K562 (cell line): ENCODE results near the gene ARHGAP42. TPM values are rescaled to one million over a fixed set of nuclear protein-coding genes. Genes with fewer than 3 reads are reported as not detected.
A peak's percentile ranks its signal among the peaks of the same experiment; 100 is the strongest.

Experiments used
- CAMTA2 ChIP-seq: fragments of 250-450 bp; sonication (Bioruptor Pico); conservative IDR thresholded peaks from 2 replicates; pipeline ENCODE4 v1.5.1; 2022
- LEF1 ChIP-seq: fragments of 450-650 bp; IDR thresholded peaks from 2 replicates; pipeline ENCODE4 v1.6.1; 2016; ENCODE audit warnings: mild to moderate bottlenecking
- NFXL1 ChIP-seq: fragments of 450-650 bp; formaldehyde crosslinking; IDR thresholded peaks from 2 replicates; pipeline ENCODE4 v1.4.0; 2021; ENCODE audit warnings: mild to moderate bottlenecking
- NR2C1 ChIP-seq, 2 experiments: fragments of 450-650 bp; IDR thresholded peaks; 2 replicates each; pipeline ENCODE4 v1.6.1; 2017; ENCODE audit warnings: mild to moderate bottlenecking in 2 of 2, antibody characterized with exemption in 1 of 2, inconsistent platforms in 1 of 2, missing compliant biosample characterization in 1 of 2, missing genetic modification characterization in 1 of 2
- POLR2G ChIP-seq: fragments of 200-400 bp; formaldehyde crosslinking; IDR thresholded peaks from 2 replicates; pipeline ENCODE4 v1.6.1; 2017; ENCODE audit warnings: low read depth, mild to moderate bottlenecking, antibody characterized with exemption, low read length, moderate library complexity
- PTTG1 ChIP-seq: fragments of 450-650 bp; IDR thresholded peaks from 2 replicates; pipeline ENCODE4 v1.6.1; 2016; ENCODE audit warnings: low read depth, mild to moderate bottlenecking, missing genetic modification characterization, missing compliant biosample characterization
- SMAD3 ChIP-seq: fragments of 450-650 bp; formaldehyde crosslinking; conservative IDR thresholded peaks from 2 replicates; pipeline ENCODE4 v1.4.0; 2020; ENCODE audit warnings: mild to moderate bottlenecking
- SP2 ChIP-seq: IDR thresholded peaks from 2 replicates; pipeline ENCODE4 v1.6.1; 2011; ENCODE audit warnings: mild to moderate bottlenecking, low read depth, low read length, moderate library complexity; ENCODE audit not compliant: poor library complexity, severe bottlenecking; ENCODE audit errors: extremely low read depth
- ZNF140 ChIP-seq: fragments of 250-450 bp; sonication (Bioruptor Pico); IDR thresholded peaks from 2 replicates; pipeline ENCODE4 v1.8.0; 2021; ENCODE audit warnings: moderate library complexity, mild to moderate bottlenecking, inconsistent platforms
- ZNF197 ChIP-seq: fragments of 200-800 bp; sonication (Bioruptor generic); IDR thresholded peaks from 2 replicates; pipeline ENCODE4 v1.6.1; 2016; ENCODE audit warnings: low read depth, missing genetic modification characterization, missing compliant biosample characterization
- ZNF311 ChIP-seq: fragments of 250-450 bp; sonication (Bioruptor Pico); IDR thresholded peaks from 2 replicates; pipeline ENCODE4 v1.4.0; 2020; ENCODE audit warnings: mild to moderate bottlenecking, moderate library complexity
- ZNF57 ChIP-seq: fragments of 450-650 bp; formaldehyde crosslinking; IDR thresholded peaks from 2 replicates; pipeline ENCODE4 v1.4.0; 2020; ENCODE audit warnings: mild to moderate bottlenecking, moderate library complexity
- ZNF764 ChIP-seq: fragments of 250-450 bp; sonication (Bioruptor Pico); IDR thresholded peaks from 2 replicates; pipeline ENCODE4 v1.4.0; 2020; ENCODE audit warnings: low read depth, mild to moderate bottlenecking, moderate library complexity
- ZNF766 ChIP-seq: fragments of 200-800 bp; sonication (Bioruptor generic); conservative IDR thresholded peaks from 2 replicates; pipeline ENCODE4 v1.6.1; 2016; ENCODE audit warnings: missing genetic modification characterization, missing compliant biosample characterization
- polyA plus RNA-seq, 8 experiments: library from polyadenylated mRNA; depleted of rRNA in 4 of 8; stranded (reverse) in 5 of 8; unstranded in 3 of 8; fragments of >200 nt; fragmentation: Nextera tagmentation in 2 of 8; fragmentation: Illumina TruSeq in 1 of 8; extraction: Ambion mirVana in 2 of 8; extraction: Trizol in 1 of 8; gene quantifications; 2 replicates each; pipeline versions ENCODE4 v1.2.1 to v1.2.3, GENCODE V29; 2011 to 2014; ENCODE audit warnings: inconsistent platforms in 1 of 8, missing spikeins in 1 of 8
- total RNA-seq, 7 experiments: library from RNA; depleted of rRNA in 6 of 7; stranded (reverse); fragments of >200 nt in 6 of 7; fragmentation: Illumina TruSeq in 2 of 7; extraction: Trizol in 2 of 7; gene quantifications; 2 replicates each; pipeline versions ENCODE4 v1.2.1 to v1.2.3, GENCODE V29; 2011 to 2021; ENCODE audit warnings: low replicate concordance in 1 of 7
- TF ChIP-seq, protein P1 (sequence below): sonication (generic); formaldehyde crosslinking; IDR thresholded peaks from 2 replicates; pipeline ENCODE4 v1.9.0; 2022; ENCODE audit warnings: mild to moderate bottlenecking, missing genetic modification reagents
- TF ChIP-seq, protein P2 (sequence below): fragments of 450-650 bp; formaldehyde crosslinking; IDR thresholded peaks from 2 replicates; pipeline ENCODE4 v1.4.0; 2020; ENCODE audit warnings: mild to moderate bottlenecking, moderate library complexity
- TF ChIP-seq, protein P3 (sequence below): fragments of 250-450 bp; sonication (Bioruptor Pico); IDR thresholded peaks from 2 replicates; pipeline ENCODE4 v1.5.0; 2021
- TF ChIP-seq, protein P4 (sequence below): fragments of 450-650 bp; IDR thresholded peaks from 2 replicates; pipeline ENCODE4 v1.7.0; 2016; ENCODE audit warnings: borderline replicate concordance
- TF ChIP-seq, protein P5 (sequence below): sonication (generic); formaldehyde crosslinking; IDR thresholded peaks from 2 replicates; pipeline ENCODE4 v1.8.1; 2022; ENCODE audit warnings: missing genetic modification reagents

ARHGAP42 gene
- total and polyA plus RNA-seq, 9 of the 15 experiments (the other 6 are each of a cell fraction or from before 2014, with no cell fraction given): 0.95 to 6.1 (median 2.4) TPM

DNA sequence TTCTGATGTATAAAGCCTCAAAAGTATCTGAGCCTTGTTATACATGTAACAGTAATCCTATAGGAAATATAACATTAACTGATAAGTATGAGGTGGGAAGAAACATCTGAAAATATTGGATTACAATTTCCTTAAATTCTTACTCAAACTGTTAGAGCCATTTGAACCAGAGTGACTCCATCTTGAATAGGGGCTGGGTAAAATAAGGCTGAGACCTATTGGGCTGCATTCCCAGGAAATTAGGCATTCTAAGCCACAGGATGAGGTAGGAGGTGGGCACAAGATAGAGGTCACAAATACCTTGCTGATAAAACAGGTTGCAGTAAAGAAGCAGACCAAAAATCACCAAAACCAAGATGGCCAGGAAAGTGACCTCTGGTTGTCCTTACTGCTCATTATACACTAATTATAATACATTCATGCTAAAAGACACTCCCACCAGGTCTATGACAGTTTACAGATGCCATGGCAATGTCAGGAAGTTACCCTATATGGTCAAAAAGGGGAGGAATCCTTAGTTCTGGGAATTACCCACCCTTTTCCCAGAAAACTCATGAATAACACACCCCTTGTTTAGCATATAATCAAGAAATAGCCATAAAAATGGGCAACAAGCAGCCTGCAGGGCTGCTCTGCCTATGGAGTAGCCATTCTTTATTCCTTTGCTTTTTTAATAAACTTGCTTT is 327.7 kb downstream of the ARHGAP42 start (continued):
- TF ChIP-seq NR2C1 (IDR thresholded peaks at IDR 0.05): peak; percentile 18; the same call in 1 of the 2 replicates
- peak; percentile 95 for TF ChIP-seq NR2C1 (tag; IDR thresholded peaks at IDR 0.05)
- no peak for TF ChIP-seq CAMTA2
- no peak for TF ChIP-seq LEF1
- no peak for TF ChIP-seq ZNF57 (CRISPR knock-in tag)
- TF ChIP-seq, protein P1, sequence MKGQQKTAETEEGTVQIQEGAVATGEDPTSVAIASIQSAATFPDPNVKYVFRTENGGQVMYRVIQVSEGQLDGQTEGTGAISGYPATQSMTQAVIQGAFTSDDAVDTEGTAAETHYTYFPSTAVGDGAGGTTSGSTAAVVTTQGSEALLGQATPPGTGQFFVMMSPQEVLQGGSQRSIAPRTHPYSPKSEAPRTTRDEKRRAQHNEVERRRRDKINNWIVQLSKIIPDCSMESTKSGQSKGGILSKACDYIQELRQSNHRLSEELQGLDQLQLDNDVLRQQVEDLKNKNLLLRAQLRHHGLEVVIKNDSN (CRISPR knock-in tag): no peak
- no peak for TF ChIP-seq POLR2G
- TF ChIP-seq SMAD3 (CRISPR knock-in tag): peak; percentile 90
- TF ChIP-seq, protein P2, sequence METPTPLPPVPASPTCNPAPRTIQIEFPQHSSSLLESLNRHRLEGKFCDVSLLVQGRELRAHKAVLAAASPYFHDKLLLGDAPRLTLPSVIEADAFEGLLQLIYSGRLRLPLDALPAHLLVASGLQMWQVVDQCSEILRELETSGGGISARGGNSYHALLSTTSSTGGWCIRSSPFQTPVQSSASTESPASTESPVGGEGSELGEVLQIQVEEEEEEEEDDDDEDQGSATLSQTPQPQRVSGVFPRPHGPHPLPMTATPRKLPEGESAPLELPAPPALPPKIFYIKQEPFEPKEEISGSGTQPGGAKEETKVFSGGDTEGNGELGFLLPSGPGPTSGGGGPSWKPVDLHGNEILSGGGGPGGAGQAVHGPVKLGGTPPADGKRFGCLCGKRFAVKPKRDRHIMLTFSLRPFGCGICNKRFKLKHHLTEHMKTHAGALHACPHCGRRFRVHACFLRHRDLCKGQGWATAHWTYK (CRISPR knock-in tag): peak; percentile 70
- no peak for TF ChIP-seq ZNF764 (CRISPR knock-in tag)
- TF ChIP-seq PTTG1 (tag): peak; percentile 96
- no peak for TF ChIP-seq ZNF140
- TF ChIP-seq NFXL1 (CRISPR knock-in tag): peak; percentile 92
- TF ChIP-seq ZNF766: peak; percentile 93
- peak; percentile 92 for TF ChIP-seq ZNF311 (CRISPR knock-in tag)
- peak; percentile 92 for TF ChIP-seq ZNF197
- TF ChIP-seq, protein P3, sequence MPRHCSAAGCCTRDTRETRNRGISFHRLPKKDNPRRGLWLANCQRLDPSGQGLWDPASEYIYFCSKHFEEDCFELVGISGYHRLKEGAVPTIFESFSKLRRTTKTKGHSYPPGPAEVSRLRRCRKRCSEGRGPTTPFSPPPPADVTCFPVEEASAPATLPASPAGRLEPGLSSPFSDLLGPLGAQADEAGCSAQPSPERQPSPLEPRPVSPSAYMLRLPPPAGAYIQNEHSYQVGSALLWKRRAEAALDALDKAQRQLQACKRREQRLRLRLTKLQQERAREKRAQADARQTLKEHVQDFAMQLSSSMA (CRISPR knock-in tag): no peak
- TF ChIP-seq SP2: no peak
- TF ChIP-seq, protein P4, sequence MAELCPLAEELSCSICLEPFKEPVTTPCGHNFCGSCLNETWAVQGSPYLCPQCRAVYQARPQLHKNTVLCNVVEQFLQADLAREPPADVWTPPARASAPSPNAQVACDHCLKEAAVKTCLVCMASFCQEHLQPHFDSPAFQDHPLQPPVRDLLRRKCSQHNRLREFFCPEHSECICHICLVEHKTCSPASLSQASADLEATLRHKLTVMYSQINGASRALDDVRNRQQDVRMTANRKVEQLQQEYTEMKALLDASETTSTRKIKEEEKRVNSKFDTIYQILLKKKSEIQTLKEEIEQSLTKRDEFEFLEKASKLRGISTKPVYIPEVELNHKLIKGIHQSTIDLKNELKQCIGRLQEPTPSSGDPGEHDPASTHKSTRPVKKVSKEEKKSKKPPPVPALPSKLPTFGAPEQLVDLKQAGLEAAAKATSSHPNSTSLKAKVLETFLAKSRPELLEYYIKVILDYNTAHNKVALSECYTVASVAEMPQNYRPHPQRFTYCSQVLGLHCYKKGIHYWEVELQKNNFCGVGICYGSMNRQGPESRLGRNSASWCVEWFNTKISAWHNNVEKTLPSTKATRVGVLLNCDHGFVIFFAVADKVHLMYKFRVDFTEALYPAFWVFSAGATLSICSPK: no peak
- TF ChIP-seq, protein P5, sequence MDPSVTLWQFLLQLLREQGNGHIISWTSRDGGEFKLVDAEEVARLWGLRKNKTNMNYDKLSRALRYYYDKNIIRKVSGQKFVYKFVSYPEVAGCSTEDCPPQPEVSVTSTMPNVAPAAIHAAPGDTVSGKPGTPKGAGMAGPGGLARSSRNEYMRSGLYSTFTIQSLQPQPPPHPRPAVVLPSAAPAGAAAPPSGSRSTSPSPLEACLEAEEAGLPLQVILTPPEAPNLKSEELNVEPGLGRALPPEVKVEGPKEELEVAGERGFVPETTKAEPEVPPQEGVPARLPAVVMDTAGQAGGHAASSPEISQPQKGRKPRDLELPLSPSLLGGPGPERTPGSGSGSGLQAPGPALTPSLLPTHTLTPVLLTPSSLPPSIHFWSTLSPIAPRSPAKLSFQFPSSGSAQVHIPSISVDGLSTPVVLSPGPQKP: no peak
